ENCODE measurements around the gene BAAT. TPM values are rescaled to one million over a fixed set of nuclear protein-coding genes. Genes with fewer than 3 reads are reported as not detected.

BAAT gene
- total RNA-seq, 1 experiment from 2014 or later = 0.25 TPM

DNA sequence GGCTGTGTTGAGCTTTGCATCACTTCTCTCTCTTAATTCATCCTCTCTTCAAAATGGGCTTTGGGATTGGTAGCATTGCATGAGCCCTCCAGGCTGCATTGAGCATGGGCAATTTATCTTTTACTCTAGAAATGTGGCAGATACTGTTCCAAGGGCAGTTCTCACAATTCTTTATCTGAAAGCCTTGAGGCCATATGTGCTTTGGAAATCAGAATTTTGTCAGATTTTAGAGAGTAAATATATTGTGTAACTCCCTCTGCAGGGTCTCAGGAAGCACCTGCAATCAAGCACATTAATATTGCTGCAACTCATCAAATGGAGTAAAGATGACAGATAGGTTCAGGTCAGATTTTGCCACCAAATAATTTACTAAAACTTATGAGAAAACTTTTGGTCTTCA lies 33.2 kb upstream of the BAAT start:
- Histone ChIP-seq H2AFZ (ENCODE audit: low read depth, low read length, poor library complexity, severe bottlenecking) (no peak overlapping the region), H3K36me3 (ENCODE audit: control insufficient read depth in 1 of 2, insufficient read depth in 2 of 2, low read length in 2 of 2) (no peaks in the 10 kb centered on the region), H3K9me2 (ENCODE audit: insufficient read depth) (no peaks in the 10 kb centered on the region), H3K9ac (ENCODE audit: low read length) (no peak overlapping the region), H4K20me1 (ENCODE audit: insufficient read depth) (no peaks in the 10 kb centered on the region), H3K4me1 (ENCODE audit: control insufficient read depth in 1 of 2, insufficient read depth in 2 of 2, low read length in 2 of 2) (no peaks in the 10 kb centered on the region), H3K79me2 (ENCODE audit: insufficient read depth, low read length) (no peaks in the 10 kb centered on the region), H3K27ac (ENCODE audit: low read depth, low read length) (no peak overlapping the region), H3K4me3 (replicated peaks in 1 of 2; ENCODE audit: low read depth in 1 of 2, low read length in 2 of 2) (no peak overlapping the region), H3K9me3 (ENCODE audit: control insufficient read depth in 1 of 2, insufficient read depth in 1 of 2, low read depth in 1 of 2, low read length in 2 of 2) (no peaks in the 10 kb centered on the region), H3K4me2 (ENCODE audit: low read length) (no peak overlapping the region), H3K27me3 (ENCODE audit: insufficient read depth, low read length) (peaks cover 5% of the 10 kb centered on the region; the same call in 1 of the 2 replicates)
- no peak for TF ChIP-seq ELF1 (IDR thresholded peaks at IDR 0.05; ENCODE audit: borderline replicate concordance, low read depth)
- TF ChIP-seq JUND (IDR thresholded peaks at IDR 0.05) = no peak
- TF ChIP-seq SIN3A (IDR thresholded peaks at IDR 0.05; ENCODE audit: low read depth) = no peak
- TF ChIP-seq ZNF274 (IDR thresholded peaks at IDR 0.05; ENCODE audit: low read depth, low read length) = no peak
- TF ChIP-seq YY1 (IDR thresholded peaks at IDR 0.05; ENCODE audit: extremely low read depth, insufficient replicate concordance, low read depth, low read length) = no peak
- no peak for TF ChIP-seq EZH2 (IDR thresholded peaks at IDR 0.05)
- no peak for TF ChIP-seq SRF (IDR thresholded peaks at IDR 0.05; ENCODE audit: low read depth)
- TF ChIP-seq RAD21 (IDR thresholded peaks at IDR 0.05; ENCODE audit: low read depth) = no peak
- no peak for TF ChIP-seq SP1 (IDR thresholded peaks at IDR 0.05; ENCODE audit: low read depth)
- TF ChIP-seq, protein P1, sequence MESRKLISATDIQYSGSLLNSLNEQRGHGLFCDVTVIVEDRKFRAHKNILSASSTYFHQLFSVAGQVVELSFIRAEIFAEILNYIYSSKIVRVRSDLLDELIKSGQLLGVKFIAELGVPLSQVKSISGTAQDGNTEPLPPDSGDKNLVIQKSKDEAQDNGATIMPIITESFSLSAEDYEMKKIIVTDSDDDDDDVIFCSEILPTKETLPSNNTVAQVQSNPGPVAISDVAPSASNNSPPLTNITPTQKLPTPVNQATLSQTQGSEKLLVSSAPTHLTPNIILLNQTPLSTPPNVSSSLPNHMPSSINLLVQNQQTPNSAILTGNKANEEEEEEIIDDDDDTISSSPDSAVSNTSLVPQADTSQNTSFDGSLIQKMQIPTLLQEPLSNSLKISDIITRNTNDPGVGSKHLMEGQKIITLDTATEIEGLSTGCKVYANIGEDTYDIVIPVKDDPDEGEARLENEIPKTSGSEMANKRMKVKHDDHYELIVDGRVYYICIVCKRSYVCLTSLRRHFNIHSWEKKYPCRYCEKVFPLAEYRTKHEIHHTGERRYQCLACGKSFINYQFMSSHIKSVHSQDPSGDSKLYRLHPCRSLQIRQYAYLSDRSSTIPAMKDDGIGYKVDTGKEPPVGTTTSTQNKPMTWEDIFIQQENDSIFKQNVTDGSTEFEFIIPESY (IDR thresholded peaks at IDR 0.05; ENCODE audit: extremely low read depth, insufficient replicate concordance, low read length) = no peak
- TF ChIP-seq, protein P2, sequence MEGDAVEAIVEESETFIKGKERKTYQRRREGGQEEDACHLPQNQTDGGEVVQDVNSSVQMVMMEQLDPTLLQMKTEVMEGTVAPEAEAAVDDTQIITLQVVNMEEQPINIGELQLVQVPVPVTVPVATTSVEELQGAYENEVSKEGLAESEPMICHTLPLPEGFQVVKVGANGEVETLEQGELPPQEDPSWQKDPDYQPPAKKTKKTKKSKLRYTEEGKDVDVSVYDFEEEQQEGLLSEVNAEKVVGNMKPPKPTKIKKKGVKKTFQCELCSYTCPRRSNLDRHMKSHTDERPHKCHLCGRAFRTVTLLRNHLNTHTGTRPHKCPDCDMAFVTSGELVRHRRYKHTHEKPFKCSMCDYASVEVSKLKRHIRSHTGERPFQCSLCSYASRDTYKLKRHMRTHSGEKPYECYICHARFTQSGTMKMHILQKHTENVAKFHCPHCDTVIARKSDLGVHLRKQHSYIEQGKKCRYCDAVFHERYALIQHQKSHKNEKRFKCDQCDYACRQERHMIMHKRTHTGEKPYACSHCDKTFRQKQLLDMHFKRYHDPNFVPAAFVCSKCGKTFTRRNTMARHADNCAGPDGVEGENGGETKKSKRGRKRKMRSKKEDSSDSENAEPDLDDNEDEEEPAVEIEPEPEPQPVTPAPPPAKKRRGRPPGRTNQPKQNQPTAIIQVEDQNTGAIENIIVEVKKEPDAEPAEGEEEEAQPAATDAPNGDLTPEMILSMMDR (IDR thresholded peaks at IDR 0.05 in 2 of 3, conservative IDR thresholded peaks at IDR 0.05 in 1 of 3; ENCODE audit: borderline replicate concordance in 1 of 3, insufficient read depth in 1 of 3, low read depth in 2 of 3, low read length in 2 of 3) = no peak
- no peak for TF ChIP-seq POLR2AphosphoS5 (IDR thresholded peaks at IDR 0.05; ENCODE audit: low read depth, low read length)
- no peak for TF ChIP-seq TCF7L2 (IDR thresholded peaks at IDR 0.05; ENCODE audit: borderline replicate concordance, extremely low read depth, insufficient read depth, insufficient read length)
- TF ChIP-seq, protein P3, sequence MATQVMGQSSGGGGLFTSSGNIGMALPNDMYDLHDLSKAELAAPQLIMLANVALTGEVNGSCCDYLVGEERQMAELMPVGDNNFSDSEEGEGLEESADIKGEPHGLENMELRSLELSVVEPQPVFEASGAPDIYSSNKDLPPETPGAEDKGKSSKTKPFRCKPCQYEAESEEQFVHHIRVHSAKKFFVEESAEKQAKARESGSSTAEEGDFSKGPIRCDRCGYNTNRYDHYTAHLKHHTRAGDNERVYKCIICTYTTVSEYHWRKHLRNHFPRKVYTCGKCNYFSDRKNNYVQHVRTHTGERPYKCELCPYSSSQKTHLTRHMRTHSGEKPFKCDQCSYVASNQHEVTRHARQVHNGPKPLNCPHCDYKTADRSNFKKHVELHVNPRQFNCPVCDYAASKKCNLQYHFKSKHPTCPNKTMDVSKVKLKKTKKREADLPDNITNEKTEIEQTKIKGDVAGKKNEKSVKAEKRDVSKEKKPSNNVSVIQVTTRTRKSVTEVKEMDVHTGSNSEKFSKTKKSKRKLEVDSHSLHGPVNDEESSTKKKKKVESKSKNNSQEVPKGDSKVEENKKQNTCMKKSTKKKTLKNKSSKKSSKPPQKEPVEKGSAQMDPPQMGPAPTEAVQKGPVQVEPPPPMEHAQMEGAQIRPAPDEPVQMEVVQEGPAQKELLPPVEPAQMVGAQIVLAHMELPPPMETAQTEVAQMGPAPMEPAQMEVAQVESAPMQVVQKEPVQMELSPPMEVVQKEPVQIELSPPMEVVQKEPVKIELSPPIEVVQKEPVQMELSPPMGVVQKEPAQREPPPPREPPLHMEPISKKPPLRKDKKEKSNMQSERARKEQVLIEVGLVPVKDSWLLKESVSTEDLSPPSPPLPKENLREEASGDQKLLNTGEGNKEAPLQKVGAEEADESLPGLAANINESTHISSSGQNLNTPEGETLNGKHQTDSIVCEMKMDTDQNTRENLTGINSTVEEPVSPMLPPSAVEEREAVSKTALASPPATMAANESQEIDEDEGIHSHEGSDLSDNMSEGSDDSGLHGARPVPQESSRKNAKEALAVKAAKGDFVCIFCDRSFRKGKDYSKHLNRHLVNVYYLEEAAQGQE (IDR thresholded peaks at IDR 0.05; ENCODE audit: low read depth) = no peak
- no TSS peak for BruUV-seq (replicated peaks)
- DNase-seq (ENCODE audit: low read depth, low spot score) (no peak), ATAC-seq (no peak)
- intact Hi-C loops (cut with micrococcal nuclease) = no loop called here
- RAD21 ChIA-PET (ENCODE audit: low non-redundant PET in 1 of 2, low total read pairs in 2 of 2, uncharacterized antibody in 2 of 2, unreplicated experiment in 2 of 2) = no interaction called here
- POLR2A ChIA-PET = no interaction called here
- CTCF ChIA-PET = no interaction called here
